Tibial nerve (tissue), 3 donors: ENCODE results near the gene STPG3.

Experiments used
- CTCF ChIP-seq, 5 experiments: fragments of 200-600 bp in 3 of 5; fragments of 450-650 bp in 2 of 5; sonication (generic) in 3 of 5; IDR thresholded peaks; one replicate each; pipeline ENCODE4 v1.5.1; 2016 to 2019; ENCODE audit warnings: antibody characterized with exemption in 5 of 5, mild to moderate bottlenecking in 3 of 5, moderate library complexity in 2 of 5
- POLR2A ChIP-seq, 2 donors: fragments of 450-650 bp; IDR thresholded peaks; one replicate each; pipeline ENCODE4 v1.6.1; 2017; ENCODE audit warnings: antibody characterized with exemption in 2 of 2, mild to moderate bottlenecking in 2 of 2, moderate library complexity in 2 of 2

GRCh38 chr9:137251490-137252268 lies 593 bp downstream of the STPG3 start:
- no peak for TF ChIP-seq CTCF (IDR thresholded peaks at IDR 0.05)
- no peak for TF ChIP-seq POLR2A (IDR thresholded peaks at IDR 0.05)
